ENCODE results near the gene HPS5. TPM values are rescaled to one million over a fixed set of nuclear protein-coding genes. Genes with fewer than 3 reads are reported as not detected.

The HPS5 gene, protein sequence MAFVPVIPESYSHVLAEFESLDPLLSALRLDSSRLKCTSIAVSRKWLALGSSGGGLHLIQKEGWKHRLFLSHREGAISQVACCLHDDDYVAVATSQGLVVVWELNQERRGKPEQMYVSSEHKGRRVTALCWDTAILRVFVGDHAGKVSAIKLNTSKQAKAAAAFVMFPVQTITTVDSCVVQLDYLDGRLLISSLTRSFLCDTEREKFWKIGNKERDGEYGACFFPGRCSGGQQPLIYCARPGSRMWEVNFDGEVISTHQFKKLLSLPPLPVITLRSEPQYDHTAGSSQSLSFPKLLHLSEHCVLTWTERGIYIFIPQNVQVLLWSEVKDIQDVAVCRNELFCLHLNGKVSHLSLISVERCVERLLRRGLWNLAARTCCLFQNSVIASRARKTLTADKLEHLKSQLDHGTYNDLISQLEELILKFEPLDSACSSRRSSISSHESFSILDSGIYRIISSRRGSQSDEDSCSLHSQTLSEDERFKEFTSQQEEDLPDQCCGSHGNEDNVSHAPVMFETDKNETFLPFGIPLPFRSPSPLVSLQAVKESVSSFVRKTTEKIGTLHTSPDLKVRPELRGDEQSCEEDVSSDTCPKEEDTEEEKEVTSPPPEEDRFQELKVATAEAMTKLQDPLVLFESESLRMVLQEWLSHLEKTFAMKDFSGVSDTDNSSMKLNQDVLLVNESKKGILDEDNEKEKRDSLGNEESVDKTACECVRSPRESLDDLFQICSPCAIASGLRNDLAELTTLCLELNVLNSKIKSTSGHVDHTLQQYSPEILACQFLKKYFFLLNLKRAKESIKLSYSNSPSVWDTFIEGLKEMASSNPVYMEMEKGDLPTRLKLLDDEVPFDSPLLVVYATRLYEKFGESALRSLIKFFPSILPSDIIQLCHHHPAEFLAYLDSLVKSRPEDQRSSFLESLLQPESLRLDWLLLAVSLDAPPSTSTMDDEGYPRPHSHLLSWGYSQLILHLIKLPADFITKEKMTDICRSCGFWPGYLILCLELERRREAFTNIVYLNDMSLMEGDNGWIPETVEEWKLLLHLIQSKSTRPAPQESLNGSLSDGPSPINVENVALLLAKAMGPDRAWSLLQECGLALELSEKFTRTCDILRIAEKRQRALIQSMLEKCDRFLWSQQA
- 100 to 1,000 TPM in 1 of 3 donors, 10 to 100 TPM in 2; 18.7 to 166 (median 57.0) TPM for total RNA-seq

DNA sequence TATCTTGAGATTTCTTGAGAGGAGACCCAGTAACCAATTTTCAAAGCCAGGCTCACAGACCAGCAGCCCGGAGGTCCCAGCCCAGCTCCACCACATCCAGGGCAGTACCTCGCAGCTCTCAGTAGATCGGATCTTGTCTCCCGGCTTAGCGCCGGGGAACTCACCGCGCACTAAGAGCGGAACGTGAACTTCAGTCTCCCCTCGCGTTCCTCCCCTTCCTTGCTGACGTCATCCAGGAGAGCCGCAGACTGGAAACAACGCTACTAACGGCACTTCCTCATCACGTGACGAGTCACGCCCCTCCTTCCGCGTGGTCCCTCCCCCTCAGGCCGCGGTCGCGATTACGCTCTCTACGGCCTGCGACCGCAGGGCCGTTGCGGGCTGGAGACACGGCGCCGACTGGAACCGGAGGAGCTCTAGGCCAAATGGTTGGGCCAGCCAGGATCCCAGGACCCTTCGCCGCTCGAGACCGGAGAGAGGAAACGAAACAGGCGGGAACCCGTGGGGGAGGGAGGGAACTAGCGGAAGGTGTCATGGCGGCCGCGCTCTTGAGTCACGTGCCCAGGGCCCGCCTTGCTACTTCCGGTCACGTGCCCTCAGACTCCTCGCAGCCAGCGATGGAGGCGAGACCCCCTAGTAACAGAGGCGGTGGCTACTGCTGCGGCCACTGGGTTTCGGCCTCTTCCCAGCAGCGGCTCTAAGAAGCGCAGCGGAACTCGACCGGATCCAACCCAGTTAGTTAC is at the start of gene HPS5, which contains the start of gene GTF2H1:
TSS of gene HPS5 (minus strand) at position 172 of the 743 bp plus-strand sequence. CDS start 4,282 bp downstream, outside the sequence.
TSS of gene GTF2H1 (plus strand) at position 599 of the 743 bp plus-strand sequence. CDS start 10,508 bp downstream, outside the sequence.
- peak; percentile 85 for TF ChIP-seq POLR2A (IDR thresholded peaks at IDR 0.05)
- TF ChIP-seq, protein P1, sequence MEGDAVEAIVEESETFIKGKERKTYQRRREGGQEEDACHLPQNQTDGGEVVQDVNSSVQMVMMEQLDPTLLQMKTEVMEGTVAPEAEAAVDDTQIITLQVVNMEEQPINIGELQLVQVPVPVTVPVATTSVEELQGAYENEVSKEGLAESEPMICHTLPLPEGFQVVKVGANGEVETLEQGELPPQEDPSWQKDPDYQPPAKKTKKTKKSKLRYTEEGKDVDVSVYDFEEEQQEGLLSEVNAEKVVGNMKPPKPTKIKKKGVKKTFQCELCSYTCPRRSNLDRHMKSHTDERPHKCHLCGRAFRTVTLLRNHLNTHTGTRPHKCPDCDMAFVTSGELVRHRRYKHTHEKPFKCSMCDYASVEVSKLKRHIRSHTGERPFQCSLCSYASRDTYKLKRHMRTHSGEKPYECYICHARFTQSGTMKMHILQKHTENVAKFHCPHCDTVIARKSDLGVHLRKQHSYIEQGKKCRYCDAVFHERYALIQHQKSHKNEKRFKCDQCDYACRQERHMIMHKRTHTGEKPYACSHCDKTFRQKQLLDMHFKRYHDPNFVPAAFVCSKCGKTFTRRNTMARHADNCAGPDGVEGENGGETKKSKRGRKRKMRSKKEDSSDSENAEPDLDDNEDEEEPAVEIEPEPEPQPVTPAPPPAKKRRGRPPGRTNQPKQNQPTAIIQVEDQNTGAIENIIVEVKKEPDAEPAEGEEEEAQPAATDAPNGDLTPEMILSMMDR (IDR thresholded peaks at IDR 0.05): peak in 1 of 3 donors; percentile 11
- peak; percentile 97 to 99 (median 98) for TF ChIP-seq POLR2AphosphoS5 (IDR thresholded peaks at IDR 0.05)
- peak; percentile 94 to 96 for DNase-seq (ENCODE audit: low spot score in 2 of 2)
- H3K4me1 ChIP-seq: peaks cover 0 to 21% of the 10 kb centered on the region in 2 donors
- H3K4me3 ChIP-seq: peak within 1 kb of the TSS; percentile 84 to 92 (median 88)
- intact Hi-C loops (cut with DNase I; ENCODE audit: low total_unique reads): loop anchor here (5.0 to 10.0 kb wide), 2 partner anchors 73 to 205 kb away; partner anchors contain the start of genes LDHA and TSG101
- no peaks in the 10 kb centered on the region for H3K36me3 ChIP-seq
- H3K9me3 ChIP-seq: no peaks in the 10 kb centered on the region
- H3K27ac ChIP-seq: peak within 1 kb of the TSS; percentile 99
- H3K27me3 ChIP-seq: no peaks in the 10 kb centered on the region

DNA sequence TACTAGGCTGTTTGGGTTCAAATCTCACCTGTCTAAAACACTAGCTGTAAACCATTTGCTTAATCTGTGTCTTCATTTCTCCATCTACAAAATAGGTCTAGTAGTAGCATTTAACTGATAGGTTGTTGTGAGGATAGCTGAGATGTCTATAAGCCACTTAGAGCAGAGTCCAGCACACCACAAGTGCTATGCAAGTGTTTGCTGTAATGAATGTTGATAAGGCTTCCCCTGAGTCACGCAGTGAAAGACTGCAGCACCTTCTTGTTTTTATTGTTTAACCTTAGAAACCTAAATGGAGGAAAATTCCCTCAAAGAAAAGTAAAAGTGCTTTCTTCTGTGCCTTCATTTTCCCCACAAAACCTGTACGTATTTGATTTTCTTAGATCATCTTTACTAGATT is 49.3 kb upstream of the HPS5 start:
- no peak for DNase-seq (ENCODE audit: low spot score in 2 of 2)

DNA sequence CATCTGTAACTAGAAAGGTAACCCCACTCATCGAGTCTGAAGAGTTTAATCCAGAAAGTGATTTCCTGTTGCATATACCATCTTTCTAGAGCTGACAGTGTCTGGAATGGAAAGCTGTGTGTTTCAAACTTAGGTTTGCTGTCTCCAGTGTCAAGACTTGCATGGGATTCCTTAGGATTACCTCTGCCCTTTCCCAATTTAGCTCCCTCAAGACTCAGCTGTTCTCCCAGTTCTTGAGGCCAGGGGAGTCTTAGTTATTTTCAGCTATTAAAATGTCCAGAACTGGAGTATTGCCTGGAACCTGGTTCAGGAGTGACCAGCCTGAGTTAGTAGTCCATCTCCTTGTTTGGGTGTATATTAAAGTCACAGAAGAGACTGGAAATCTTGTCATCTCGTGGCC is 47.5 kb upstream of the HPS5 start:
- no peak for DNase-seq (ENCODE audit: low spot score in 2 of 2)
- Histone ChIP-seq H3K4me1 (no peaks in the 10 kb centered on the region), H3K4me3 (no peak overlapping the region), H3K9me3 (no peaks in the 10 kb centered on the region), H3K27me3 (no peaks in the 10 kb centered on the region), H3K27ac (no peak overlapping the region), H3K36me3 (no peaks in the 10 kb centered on the region)
- TF ChIP-seq, protein P1 (IDR thresholded peaks at IDR 0.05): no peak
- TF ChIP-seq POLR2AphosphoS5 (IDR thresholded peaks at IDR 0.05): no peak
- no peak for TF ChIP-seq POLR2A (IDR thresholded peaks at IDR 0.05)
- intact Hi-C loops (cut with DNase I; ENCODE audit: low total_unique reads): no loop called here

More for the DNA sequence above, 49.3 kb upstream of the HPS5 start:
- Histone ChIP-seq H3K27me3 (no peaks in the 10 kb centered on the region), H3K4me1 (no peaks in the 10 kb centered on the region), H3K27ac (no peak overlapping the region), H3K36me3 (no peaks in the 10 kb centered on the region), H3K4me3 (no peak overlapping the region), H3K9me3 (no peaks in the 10 kb centered on the region)
- intact Hi-C loops (cut with DNase I; ENCODE audit: low total_unique reads): no loop called here
- TF ChIP-seq, protein P1 (IDR thresholded peaks at IDR 0.05): no peak
- TF ChIP-seq POLR2AphosphoS5 (IDR thresholded peaks at IDR 0.05): no peak
- no peak for TF ChIP-seq POLR2A (IDR thresholded peaks at IDR 0.05)

DNA sequence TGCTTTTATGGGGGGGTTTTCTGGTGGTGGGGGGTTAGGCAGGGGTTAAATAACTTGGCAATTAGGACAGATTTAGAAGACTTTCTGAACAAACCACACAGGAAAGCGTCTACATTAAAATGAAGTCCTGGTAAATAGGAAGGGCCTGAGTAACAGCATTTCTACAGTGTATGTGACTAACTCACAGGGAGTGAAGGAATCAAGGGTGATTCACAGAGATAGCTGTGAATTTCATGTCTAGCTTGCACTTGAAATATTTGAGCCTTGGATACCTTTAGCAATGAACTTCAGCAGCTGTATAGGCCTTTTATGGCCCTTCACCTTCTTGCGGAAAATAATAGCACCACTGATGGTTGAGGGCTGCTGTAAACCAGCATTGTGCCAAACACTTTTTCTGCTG is 46.3 kb upstream of the HPS5 start:
- no peak overlapping the region for H3K4me3 ChIP-seq
- no peak for DNase-seq (ENCODE audit: low spot score in 2 of 2)
- intact Hi-C loops (cut with DNase I; ENCODE audit: low total_unique reads): no loop called here
- no peaks in the 10 kb centered on the region for H3K4me1 ChIP-seq
- no peaks in the 10 kb centered on the region for H3K9me3 ChIP-seq
- H3K27me3 ChIP-seq: no peaks in the 10 kb centered on the region
- TF ChIP-seq, protein P1 (IDR thresholded peaks at IDR 0.05): no peak
- TF ChIP-seq POLR2AphosphoS5 (IDR thresholded peaks at IDR 0.05) (no peak), POLR2A (IDR thresholded peaks at IDR 0.05) (no peak)
- H3K27ac ChIP-seq: no peak overlapping the region
- H3K36me3 ChIP-seq: no peaks in the 10 kb centered on the region

All from breast epithelium (tissue), 4 donors.